ENCODE results near the gene TAX1BP1.

Gene TAX1BP1

GRCh38 chr7:27777662-27778061, 37.7 kb downstream of the TAX1BP1 start:
- DNase-seq (ENCODE audit: low read depth in 1 of 2, low spot score in 1 of 2) = no peak

GRCh38 chr7:27779873-27780272, 39.9 kb downstream of the TAX1BP1 start:
- DNase-seq (ENCODE audit: low read depth in 1 of 2, low spot score in 1 of 2) = no peak

GRCh38 chr7:27781188-27781587, 41.2 kb downstream of the TAX1BP1 start:
- no peak for DNase-seq (ENCODE audit: low read depth in 1 of 2, low spot score in 1 of 2)

GRCh38 chr7:27782849-27783248, 42.9 kb downstream of the TAX1BP1 start:
- peak in 1 of 2 donors; percentile 1 for DNase-seq (ENCODE audit: low read depth in 1 of 2, low spot score in 1 of 2)

GRCh38 chr7:27784399-27785053, 44.6 kb downstream of the TAX1BP1 start:
- peak in 1 of 2 donors; percentile 32 for DNase-seq (ENCODE audit: low read depth in 1 of 2, low spot score in 1 of 2)

DNA sequence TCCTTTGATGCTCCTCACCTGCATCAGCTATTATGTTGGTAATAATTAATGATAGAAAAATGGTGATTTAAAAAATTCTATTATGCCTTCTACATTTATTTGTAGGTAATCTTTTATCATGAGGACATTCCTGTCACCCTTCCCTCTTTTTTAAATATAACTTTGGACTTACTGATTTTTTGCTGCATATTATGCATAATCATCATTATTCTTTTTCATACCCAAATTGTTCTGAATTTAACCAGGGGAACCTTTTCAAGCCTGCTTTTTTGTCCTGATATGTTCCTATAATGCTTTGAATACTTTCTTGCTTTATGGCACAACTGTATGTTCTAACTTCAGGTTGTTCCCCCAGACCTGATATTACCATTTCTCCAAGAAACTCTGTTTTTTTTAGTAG, 48.5 kb downstream of the TAX1BP1 start:
- DNase-seq (ENCODE audit: low read depth in 1 of 2, low spot score in 1 of 2) = no peak

- DNase-seq (ENCODE audit: low read depth in 1 of 2, low spot score in 1 of 2) = no peak
These were observed 53.8 kb downstream of the TAX1BP1 start for GRCh38 chr7:27793780-27794179.

DNA sequence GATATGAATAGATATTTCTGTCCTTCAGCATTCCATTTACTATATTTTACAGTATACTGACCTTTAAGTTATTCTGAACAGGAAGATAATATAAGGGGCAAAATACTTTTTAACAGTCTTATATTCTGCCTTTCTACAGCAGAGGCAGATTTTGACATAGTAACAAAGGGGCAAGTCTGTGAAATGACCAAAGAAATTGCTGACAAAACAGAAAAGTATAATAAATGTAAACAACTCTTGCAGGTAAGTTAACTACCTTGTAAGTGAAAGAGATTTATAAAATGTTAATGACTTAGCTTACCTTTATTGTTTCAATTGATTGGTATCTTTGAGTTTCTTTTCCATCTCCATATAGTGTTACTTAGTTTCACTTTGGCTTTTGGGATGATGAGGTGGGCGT, 56.0 kb downstream of the TAX1BP1 start:
- no peak for DNase-seq (ENCODE audit: low read depth in 1 of 2, low spot score in 1 of 2)

- DNase-seq (ENCODE audit: low read depth in 1 of 2, low spot score in 1 of 2) = no peak
These were observed 59.2 kb downstream of the TAX1BP1 start for GRCh38 chr7:27799212-27799611.

DNA sequence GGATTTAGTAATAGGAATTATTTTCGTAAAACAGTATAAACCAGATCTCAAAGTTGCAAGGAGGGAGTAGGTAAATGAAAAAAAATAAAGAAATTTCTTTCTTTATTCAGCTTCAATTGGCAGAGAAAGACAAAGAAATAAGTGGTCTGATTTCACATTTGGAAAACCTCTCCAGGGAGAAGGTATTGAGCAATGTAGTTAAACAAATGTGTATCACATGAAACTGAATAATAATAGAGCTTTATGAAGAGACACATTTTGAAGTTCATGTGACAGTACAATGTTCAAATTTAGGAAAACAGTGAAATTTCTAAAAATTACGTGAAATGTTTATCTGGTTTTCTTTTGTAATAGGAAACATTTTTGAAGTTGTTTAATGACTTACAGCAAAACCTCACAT, 63.0 kb downstream of the TAX1BP1 start:
- DNase-seq (ENCODE audit: low read depth in 1 of 2, low spot score in 1 of 2) = no peak

DNA sequence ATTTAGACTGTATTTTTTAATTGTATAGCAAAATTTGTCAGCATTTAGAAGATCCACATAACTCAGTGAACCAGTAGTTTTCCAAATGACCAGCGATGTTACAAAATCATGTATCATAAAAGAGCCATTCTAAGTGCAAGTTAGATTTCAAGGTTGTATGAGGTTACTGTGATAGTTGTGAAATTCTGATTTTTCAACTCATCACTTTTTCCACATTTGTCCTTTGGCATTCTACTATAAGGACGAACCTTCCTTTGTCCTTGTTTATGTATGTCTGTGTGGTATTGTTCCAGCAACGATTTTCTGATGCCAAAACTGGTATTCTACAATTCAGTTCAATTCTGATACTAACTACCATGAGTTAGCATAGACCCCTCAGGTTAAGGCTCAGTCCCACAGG, 64.2 kb downstream of the TAX1BP1 start:
- no peak for DNase-seq (ENCODE audit: low read depth in 1 of 2, low spot score in 1 of 2)

- no peak for DNase-seq (ENCODE audit: low read depth in 1 of 2, low spot score in 1 of 2)
These were observed 68.7 kb downstream of the TAX1BP1 start for GRCh38 chr7:27808626-27809025.

DNA sequence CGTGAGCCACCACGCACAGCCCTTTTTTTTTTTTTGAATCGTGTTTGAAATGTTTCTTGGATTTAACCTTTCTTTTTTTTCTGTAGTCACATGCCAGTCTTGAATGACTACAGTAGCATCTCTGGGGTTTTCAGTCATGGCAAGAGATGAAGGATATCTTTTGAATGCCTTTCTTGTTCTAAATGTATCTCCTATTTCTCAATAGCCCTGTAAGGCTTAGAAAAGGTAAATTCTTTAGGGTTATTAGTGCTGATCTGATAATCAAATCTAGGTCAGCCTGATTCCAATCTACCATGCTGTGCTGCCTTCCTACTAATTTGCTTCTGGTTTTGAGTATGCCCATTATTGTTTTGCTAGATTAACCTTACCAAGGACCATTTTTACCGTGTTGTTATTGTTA, 70.2 kb downstream of the TAX1BP1 start:
- DNase-seq (ENCODE audit: low read depth in 1 of 2, low spot score in 1 of 2) = no peak

GRCh38 chr7:27812706-27813105, 72.7 kb downstream of the TAX1BP1 start:
- DNase-seq (ENCODE audit: low read depth in 1 of 2, low spot score in 1 of 2) = no peak

- DNase-seq (ENCODE audit: low read depth in 1 of 2, low spot score in 1 of 2) = no peak
These were observed 82.3 kb downstream of the TAX1BP1 start for GRCh38 chr7:27822245-27822644.

GRCh38 chr7:27825891-27826290, 85.9 kb downstream of the TAX1BP1 start:
- DNase-seq (ENCODE audit: low read depth in 1 of 2, low spot score in 1 of 2) = no peak

DNA sequence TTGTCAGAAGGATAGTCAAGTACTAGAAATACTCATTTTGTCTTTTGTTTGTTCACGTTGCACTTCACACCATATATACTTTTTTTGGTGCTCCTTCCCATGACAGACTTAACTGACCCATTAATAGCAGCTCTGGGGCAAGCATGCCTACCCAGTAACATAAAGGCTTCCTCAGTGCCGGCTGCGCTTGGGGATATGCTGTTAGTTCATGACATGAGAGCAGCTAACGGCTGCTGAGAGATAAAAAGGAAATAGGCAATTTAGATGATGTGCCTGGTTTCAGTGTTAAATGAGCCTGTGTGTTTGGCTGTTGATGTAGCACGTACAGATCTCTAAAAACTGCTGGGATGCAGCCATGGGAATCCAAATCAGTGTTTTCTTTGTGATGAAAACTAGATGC, 86.4 kb downstream of the TAX1BP1 start:
- DNase-seq (ENCODE audit: low read depth in 1 of 2, low spot score in 1 of 2) = no peak

DNA sequence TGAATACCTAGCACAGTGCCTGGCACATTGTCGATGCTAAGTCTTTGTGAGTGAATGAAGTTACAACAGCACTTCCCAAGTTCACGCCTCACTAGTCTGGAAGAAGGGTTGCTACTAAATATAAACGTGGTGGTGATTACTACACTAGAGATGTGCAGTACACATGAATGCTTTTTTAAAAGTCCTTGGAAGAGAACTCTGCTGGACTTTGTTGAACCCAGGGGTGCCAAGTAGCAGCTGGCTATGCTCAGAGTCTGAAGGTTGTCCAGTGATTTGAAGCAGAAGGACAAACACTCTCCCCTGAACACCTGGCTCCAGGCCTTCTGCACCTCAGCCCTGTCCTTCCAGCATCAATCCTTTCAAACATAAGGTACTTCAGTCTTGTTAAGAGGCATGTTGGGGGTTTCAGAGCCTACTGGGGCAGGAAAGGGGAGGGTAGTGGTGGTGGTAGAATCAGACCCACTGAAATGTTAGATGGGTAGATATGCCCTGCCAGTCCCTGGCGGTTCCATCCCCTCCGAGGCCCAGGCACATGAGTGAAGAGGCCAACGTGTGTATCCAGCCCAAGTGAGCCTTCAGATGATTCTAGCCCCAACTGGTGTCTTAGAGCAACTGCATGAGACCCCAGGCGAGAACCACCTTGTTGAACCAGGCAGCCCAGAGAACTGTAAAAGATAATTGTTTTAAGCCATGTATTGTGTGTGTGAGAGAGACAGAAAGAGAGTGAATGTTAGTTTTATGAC, 94.4 kb downstream of the TAX1BP1 start:
- no peak for DNase-seq (ENCODE audit: low read depth in 1 of 2, low spot score in 1 of 2)

- no peak for DNase-seq (ENCODE audit: low read depth in 1 of 2, low spot score in 1 of 2)
These were observed 95.4 kb downstream of the TAX1BP1 start for GRCh38 chr7:27835376-27835775.

DNA sequence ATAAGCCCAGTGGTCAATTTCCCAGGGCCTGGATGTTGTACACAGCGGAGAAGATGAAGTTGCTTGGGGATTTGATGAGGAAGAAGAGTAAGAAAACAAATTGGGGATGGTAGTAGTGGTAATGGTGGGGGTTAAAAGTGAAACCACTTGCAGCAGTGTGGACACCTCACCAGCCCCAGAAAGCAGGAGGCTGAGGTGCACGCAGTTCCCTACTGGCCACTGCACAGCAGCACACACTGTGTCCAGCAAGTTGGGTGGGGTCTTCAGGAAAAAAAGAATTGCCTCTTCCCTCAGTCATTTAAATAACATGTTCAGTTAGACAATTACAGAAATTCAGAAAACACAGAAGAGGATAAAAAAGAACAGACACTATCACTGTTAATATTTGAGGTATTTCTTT, 96.6 kb downstream of the TAX1BP1 start:
- DNase-seq (ENCODE audit: low read depth in 1 of 2, low spot score in 1 of 2) = no peak

- no peak for DNase-seq (ENCODE audit: low read depth in 1 of 2, low spot score in 1 of 2)
These were observed 99.1 kb downstream of the TAX1BP1 start for GRCh38 chr7:27839099-27839498.

GRCh38 chr7:27840313-27840712, 100.4 kb downstream of the TAX1BP1 start:
- peak in 1 of 2 donors; percentile 4 for DNase-seq (ENCODE audit: low read depth in 1 of 2, low spot score in 1 of 2)

Data from activated CD4-positive, alpha-beta T cell treated with anti-CD3 and anti-CD28 coated beads, Interleukin-2, amount 50 U/mL, for 24 hours (primary cell).